ENCODE data around the gene CDK14.

Gene CDK14

GRCh38 chr7:91228927-91229558 is 632.9 kb downstream of the CDK14 start:
- Histone ChIP-seq H3K79me2 (ENCODE audit: low read length) (no peaks in the 10 kb centered on the region), H3K27ac (ENCODE audit: low read length) (no peak overlapping the region), H3K36me3 (replicated peaks; ENCODE audit: low read depth, low read length) (no peaks in the 10 kb centered on the region), H3K9me3 (ENCODE audit: insufficient read depth, low read length) (no peaks in the 10 kb centered on the region), H3K9ac (ENCODE audit: low read length) (no peak overlapping the region), H2AFZ (ENCODE audit: low read depth, low read length) (no peak overlapping the region), H3K4me1 (ENCODE audit: low read length) (no peaks in the 10 kb centered on the region), H3K27me3 (ENCODE audit: low read depth, low read length) (no peaks in the 10 kb centered on the region), H3K4me2 (ENCODE audit: low read length) (no peak overlapping the region), H3K4me3 (ENCODE audit: low read length) (no peak overlapping the region), H4K20me1 (ENCODE audit: insufficient read depth, low read length) (no peaks in the 10 kb centered on the region)
- TF ChIP-seq, protein P1, sequence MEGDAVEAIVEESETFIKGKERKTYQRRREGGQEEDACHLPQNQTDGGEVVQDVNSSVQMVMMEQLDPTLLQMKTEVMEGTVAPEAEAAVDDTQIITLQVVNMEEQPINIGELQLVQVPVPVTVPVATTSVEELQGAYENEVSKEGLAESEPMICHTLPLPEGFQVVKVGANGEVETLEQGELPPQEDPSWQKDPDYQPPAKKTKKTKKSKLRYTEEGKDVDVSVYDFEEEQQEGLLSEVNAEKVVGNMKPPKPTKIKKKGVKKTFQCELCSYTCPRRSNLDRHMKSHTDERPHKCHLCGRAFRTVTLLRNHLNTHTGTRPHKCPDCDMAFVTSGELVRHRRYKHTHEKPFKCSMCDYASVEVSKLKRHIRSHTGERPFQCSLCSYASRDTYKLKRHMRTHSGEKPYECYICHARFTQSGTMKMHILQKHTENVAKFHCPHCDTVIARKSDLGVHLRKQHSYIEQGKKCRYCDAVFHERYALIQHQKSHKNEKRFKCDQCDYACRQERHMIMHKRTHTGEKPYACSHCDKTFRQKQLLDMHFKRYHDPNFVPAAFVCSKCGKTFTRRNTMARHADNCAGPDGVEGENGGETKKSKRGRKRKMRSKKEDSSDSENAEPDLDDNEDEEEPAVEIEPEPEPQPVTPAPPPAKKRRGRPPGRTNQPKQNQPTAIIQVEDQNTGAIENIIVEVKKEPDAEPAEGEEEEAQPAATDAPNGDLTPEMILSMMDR (IDR thresholded peaks at IDR 0.05; ENCODE audit: low read depth, low read length), result no peak
- TF ChIP-seq EZH2phosphoT487 (IDR thresholded peaks at IDR 0.05; ENCODE audit: low read depth), result no peak

- TF ChIP-seq, protein P1 (IDR thresholded peaks at IDR 0.05; ENCODE audit: low read depth, low read length), result no peak
- TF ChIP-seq EZH2phosphoT487 (IDR thresholded peaks at IDR 0.05; ENCODE audit: low read depth), result no peak
- Histone ChIP-seq H3K36me3 (replicated peaks; ENCODE audit: low read depth, low read length) (no peaks in the 10 kb centered on the region), H3K27me3 (ENCODE audit: low read depth, low read length) (no peaks in the 10 kb centered on the region), H3K4me1 (ENCODE audit: low read length) (no peaks in the 10 kb centered on the region), H3K9me3 (ENCODE audit: insufficient read depth, low read length) (no peaks in the 10 kb centered on the region), H3K79me2 (ENCODE audit: low read length) (no peaks in the 10 kb centered on the region), H3K4me3 (ENCODE audit: low read length) (no peak overlapping the region), H3K4me2 (ENCODE audit: low read length) (no peak overlapping the region), H4K20me1 (ENCODE audit: insufficient read depth, low read length) (no peaks in the 10 kb centered on the region), H3K27ac (ENCODE audit: low read length) (no peak overlapping the region), H2AFZ (ENCODE audit: low read depth, low read length) (no peak overlapping the region), H3K9ac (ENCODE audit: low read length) (no peak overlapping the region)
Observed at GRCh38 chr7:91230100-91230499, 634.0 kb downstream of the CDK14 start.

GRCh38 chr7:91230503-91230902 is 634.4 kb downstream of the CDK14 start:
- no peak for TF ChIP-seq EZH2phosphoT487 (IDR thresholded peaks at IDR 0.05; ENCODE audit: low read depth)
- TF ChIP-seq, protein P1 (IDR thresholded peaks at IDR 0.05; ENCODE audit: low read depth, low read length), result no peak
- Histone ChIP-seq H3K27me3 (ENCODE audit: low read depth, low read length) (no peaks in the 10 kb centered on the region), H3K4me1 (ENCODE audit: low read length) (no peaks in the 10 kb centered on the region), H3K79me2 (ENCODE audit: low read length) (no peaks in the 10 kb centered on the region), H4K20me1 (ENCODE audit: insufficient read depth, low read length) (no peaks in the 10 kb centered on the region), H3K27ac (ENCODE audit: low read length) (no peak overlapping the region), H3K9me3 (ENCODE audit: insufficient read depth, low read length) (no peaks in the 10 kb centered on the region), H2AFZ (ENCODE audit: low read depth, low read length) (no peak overlapping the region), H3K4me2 (ENCODE audit: low read length) (no peak overlapping the region), H3K9ac (ENCODE audit: low read length) (no peak overlapping the region), H3K36me3 (replicated peaks; ENCODE audit: low read depth, low read length) (no peaks in the 10 kb centered on the region), H3K4me3 (ENCODE audit: low read length) (no peak overlapping the region)

GRCh38 chr7:91233212-91233611 is 637.1 kb downstream of the CDK14 start:
- no peak overlapping the region for H3K4me3 ChIP-seq (ENCODE audit: low read length)
- no peaks in the 10 kb centered on the region for H3K27me3 ChIP-seq (ENCODE audit: low read depth, low read length)
- no peaks in the 10 kb centered on the region for H4K20me1 ChIP-seq (ENCODE audit: insufficient read depth, low read length)
- no peak overlapping the region for H2AFZ ChIP-seq (ENCODE audit: low read depth, low read length)
- no peaks in the 10 kb centered on the region for H3K4me1 ChIP-seq (ENCODE audit: low read length)
- no peaks in the 10 kb centered on the region for H3K36me3 ChIP-seq (replicated peaks; ENCODE audit: low read depth, low read length)
- no peaks in the 10 kb centered on the region for H3K79me2 ChIP-seq (ENCODE audit: low read length)
- H3K27ac ChIP-seq (ENCODE audit: low read length), result no peak overlapping the region
- no peak overlapping the region for H3K4me2 ChIP-seq (ENCODE audit: low read length)
- no peaks in the 10 kb centered on the region for H3K9me3 ChIP-seq (ENCODE audit: insufficient read depth, low read length)
- H3K9ac ChIP-seq (ENCODE audit: low read length), result no peak overlapping the region
- no peak for TF ChIP-seq EZH2phosphoT487 (IDR thresholded peaks at IDR 0.05; ENCODE audit: low read depth)
- TF ChIP-seq, protein P1 (IDR thresholded peaks at IDR 0.05; ENCODE audit: low read depth, low read length), result no peak

Measured in OCI-LY3 (cell line).